K562 (cell line): ENCODE results near the gene TPPP. TPM values are rescaled to one million over a fixed set of nuclear protein-coding genes. Genes with fewer than 3 reads are reported as not detected.

Experiments
- CBX8 ChIP-seq: fragments of 200-600 bp; sonication (generic); IDR thresholded peaks from 2 replicates; pipeline ENCODE4 v1.6.1; 2012; ENCODE audit warnings: borderline replicate concordance, mixed run types, low read depth, mild to moderate bottlenecking, moderate library complexity, mixed read lengths, low read length, control low read depth, inconsistent platforms; ENCODE audit not compliant: poor library complexity, severe bottlenecking; ENCODE audit errors: extremely low read depth
- ESRRB ChIP-seq: fragments of 250-450 bp; sonication (Bioruptor Pico); IDR thresholded peaks from 2 replicates; pipeline ENCODE4 v1.5.0; 2020; ENCODE audit warnings: mild to moderate bottlenecking, moderate library complexity, borderline replicate concordance
- EZH2 ChIP-seq: IDR thresholded peaks from 2 replicates; pipeline ENCODE4 v1.6.1; 2012; ENCODE audit warnings: low read depth, mild to moderate bottlenecking, inconsistent platforms, low read length, borderline replicate concordance
- FOXK1 ChIP-seq: sonication (generic); formaldehyde crosslinking; IDR thresholded peaks from 2 replicates; pipeline ENCODE4 v1.8.0; 2022; ENCODE audit warnings: missing genetic modification reagents, mild to moderate bottlenecking, borderline replicate concordance
- IRF2 ChIP-seq: sonication (generic); formaldehyde crosslinking; IDR thresholded peaks from 2 replicates; pipeline ENCODE4 v1.8.1; 2022; ENCODE audit warnings: mild to moderate bottlenecking, missing genetic modification reagents
- MBD2 ChIP-seq: sonication (generic); IDR thresholded peaks from 2 replicates; pipeline ENCODE4 v1.6.1; 2016; ENCODE audit warnings: low read depth, borderline replicate concordance
- NFE2L1 ChIP-seq: fragments of 450-650 bp; IDR thresholded peaks from 2 replicates; pipeline ENCODE4 v1.6.1; 2016; ENCODE audit warnings: missing genetic modification characterization, low read depth, mild to moderate bottlenecking, missing compliant biosample characterization, moderate library complexity, borderline replicate concordance
- PHB2 ChIP-seq: fragments of 450-650 bp; IDR thresholded peaks from 2 replicates; pipeline ENCODE4 v1.6.1; 2017; ENCODE audit warnings: low read depth
- POLR2G ChIP-seq: fragments of 200-400 bp; formaldehyde crosslinking; IDR thresholded peaks from 2 replicates; pipeline ENCODE4 v1.6.1; 2017; ENCODE audit warnings: low read depth, mild to moderate bottlenecking, antibody characterized with exemption, low read length, moderate library complexity
- RCOR1 ChIP-seq, 2 experiments: IDR thresholded peaks; 2 replicates each; pipeline ENCODE4 v1.6.1; 2012; ENCODE audit warnings: low read depth in 2 of 2, low read length in 2 of 2, borderline replicate concordance in 1 of 2, improper control_type of control experiment in 1 of 2
- SETDB1 ChIP-seq: IDR thresholded peaks from one replicate; pipeline ENCODE4 v1.6.1; 2012; ENCODE audit warnings: low read length, control low read depth, inconsistent platforms
- SP1 ChIP-seq: sonication (generic); formaldehyde crosslinking; IDR thresholded peaks from 2 replicates; pipeline ENCODE4 v1.8.1; 2022; ENCODE audit warnings: mild to moderate bottlenecking, missing genetic modification reagents
- TCF3 ChIP-seq: sonication (generic); formaldehyde crosslinking; IDR thresholded peaks from 2 replicates; pipeline ENCODE4 v1.4.0; 2020; ENCODE audit warnings: mild to moderate bottlenecking, missing genetic modification reagents
- ZNF561 ChIP-seq: fragments of 450-650 bp; formaldehyde crosslinking; conservative IDR thresholded peaks from 2 replicates; pipeline ENCODE4 v1.4.0; 2020; ENCODE audit warnings: mild to moderate bottlenecking, moderate library complexity
- polyA plus RNA-seq, 8 experiments: library from polyadenylated mRNA; depleted of rRNA in 4 of 8; stranded (reverse) in 5 of 8; unstranded in 3 of 8; fragments of >200 nt; fragmentation: Nextera tagmentation in 2 of 8; fragmentation: Illumina TruSeq in 1 of 8; extraction: Ambion mirVana in 2 of 8; extraction: Trizol in 1 of 8; gene quantifications; 2 replicates each; pipeline versions ENCODE4 v1.2.1 to v1.2.3, GENCODE V29; 2011 to 2014; ENCODE audit warnings: inconsistent platforms in 1 of 8, missing spikeins in 1 of 8
- total RNA-seq, 7 experiments: library from RNA; depleted of rRNA in 6 of 7; stranded (reverse); fragments of >200 nt in 6 of 7; fragmentation: Illumina TruSeq in 2 of 7; extraction: Trizol in 2 of 7; gene quantifications; 2 replicates each; pipeline versions ENCODE4 v1.2.1 to v1.2.3, GENCODE V29; 2011 to 2021; ENCODE audit warnings: low replicate concordance in 1 of 7
- TF ChIP-seq, protein P1 (sequence below): fragments of 250-450 bp; sonication (Bioruptor Pico); IDR thresholded peaks from 2 replicates; pipeline ENCODE4 v1.4.0; 2020; ENCODE audit warnings: borderline replicate concordance
- TF ChIP-seq, protein P2 (sequence below): sonication (generic); formaldehyde crosslinking; IDR thresholded peaks from 2 replicates; pipeline ENCODE4 v1.8.0; 2022; ENCODE audit warnings: mild to moderate bottlenecking, missing genetic modification reagents
- TF ChIP-seq, protein P3 (sequence below): fragments of 450-650 bp; IDR thresholded peaks from 2 replicates; pipeline ENCODE4 v1.6.1; 2016; ENCODE audit warnings: antibody characterized with exemption
- TF ChIP-seq, protein P4 (sequence below): fragments of 450-650 bp; formaldehyde crosslinking; IDR thresholded peaks from 2 replicates; pipeline ENCODE4 v1.4.0; 2020; ENCODE audit warnings: mild to moderate bottlenecking, moderate library complexity
- TF ChIP-seq, protein P5 (sequence below): fragments of 450-650 bp; IDR thresholded peaks from 2 replicates; pipeline ENCODE4 v1.6.1; 2016

Gene TPPP
- total and polyA plus RNA-seq, 9 of the 15 experiments (the other 6 are each of a cell fraction or from before 2014, with no cell fraction given) = 0.01 to 0.07 (median 0.03) TPM; not detected in 6

DNA sequence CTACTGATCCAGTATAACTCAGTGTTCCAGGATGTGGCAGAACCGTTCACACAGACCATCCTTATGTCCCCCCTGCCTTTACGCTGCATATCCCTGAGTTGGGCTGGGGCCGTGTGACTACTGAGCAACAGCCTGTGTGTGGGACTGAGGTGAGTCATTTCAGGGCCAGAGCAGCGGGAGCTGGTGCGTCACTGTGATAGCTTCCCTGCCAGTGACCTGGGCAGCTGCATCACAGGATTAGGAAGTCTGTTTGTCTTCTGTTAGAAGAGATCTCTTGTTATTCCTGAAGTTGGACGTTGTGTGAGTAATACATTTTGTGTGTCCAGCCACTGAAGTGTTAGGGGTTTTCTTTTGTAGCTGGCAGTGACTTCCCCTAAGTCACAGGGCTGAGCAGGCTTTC is 35.6 kb downstream of the TPPP start (continued):
- TF ChIP-seq, protein P1, sequence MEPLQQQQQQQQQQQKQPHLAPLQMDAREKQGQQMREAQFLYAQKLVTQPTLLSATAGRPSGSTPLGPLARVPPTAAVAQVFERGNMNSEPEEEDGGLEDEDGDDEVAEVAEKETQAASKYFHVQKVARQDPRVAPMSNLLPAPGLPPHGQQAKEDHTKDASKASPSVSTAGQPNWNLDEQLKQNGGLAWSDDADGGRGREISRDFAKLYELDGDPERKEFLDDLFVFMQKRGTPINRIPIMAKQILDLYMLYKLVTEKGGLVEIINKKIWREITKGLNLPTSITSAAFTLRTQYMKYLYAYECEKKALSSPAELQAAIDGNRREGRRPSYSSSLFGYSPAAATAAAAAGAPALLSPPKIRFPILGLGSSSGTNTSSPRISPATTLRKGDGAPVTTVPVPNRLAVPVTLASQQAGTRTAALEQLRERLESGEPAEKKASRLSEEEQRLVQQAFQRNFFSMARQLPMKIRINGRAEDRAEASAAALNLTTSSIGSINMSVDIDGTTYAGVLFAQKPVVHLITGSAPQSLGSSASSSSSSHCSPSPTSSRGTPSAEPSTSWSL (CRISPR knock-in tag) = no peak
- TF ChIP-seq, protein P2, sequence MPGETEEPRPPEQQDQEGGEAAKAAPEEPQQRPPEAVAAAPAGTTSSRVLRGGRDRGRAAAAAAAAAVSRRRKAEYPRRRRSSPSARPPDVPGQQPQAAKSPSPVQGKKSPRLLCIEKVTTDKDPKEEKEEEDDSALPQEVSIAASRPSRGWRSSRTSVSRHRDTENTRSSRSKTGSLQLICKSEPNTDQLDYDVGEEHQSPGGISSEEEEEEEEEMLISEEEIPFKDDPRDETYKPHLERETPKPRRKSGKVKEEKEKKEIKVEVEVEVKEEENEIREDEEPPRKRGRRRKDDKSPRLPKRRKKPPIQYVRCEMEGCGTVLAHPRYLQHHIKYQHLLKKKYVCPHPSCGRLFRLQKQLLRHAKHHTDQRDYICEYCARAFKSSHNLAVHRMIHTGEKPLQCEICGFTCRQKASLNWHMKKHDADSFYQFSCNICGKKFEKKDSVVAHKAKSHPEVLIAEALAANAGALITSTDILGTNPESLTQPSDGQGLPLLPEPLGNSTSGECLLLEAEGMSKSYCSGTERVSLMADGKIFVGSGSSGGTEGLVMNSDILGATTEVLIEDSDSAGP (CRISPR knock-in tag) = no peak
- TF ChIP-seq, protein P3, sequence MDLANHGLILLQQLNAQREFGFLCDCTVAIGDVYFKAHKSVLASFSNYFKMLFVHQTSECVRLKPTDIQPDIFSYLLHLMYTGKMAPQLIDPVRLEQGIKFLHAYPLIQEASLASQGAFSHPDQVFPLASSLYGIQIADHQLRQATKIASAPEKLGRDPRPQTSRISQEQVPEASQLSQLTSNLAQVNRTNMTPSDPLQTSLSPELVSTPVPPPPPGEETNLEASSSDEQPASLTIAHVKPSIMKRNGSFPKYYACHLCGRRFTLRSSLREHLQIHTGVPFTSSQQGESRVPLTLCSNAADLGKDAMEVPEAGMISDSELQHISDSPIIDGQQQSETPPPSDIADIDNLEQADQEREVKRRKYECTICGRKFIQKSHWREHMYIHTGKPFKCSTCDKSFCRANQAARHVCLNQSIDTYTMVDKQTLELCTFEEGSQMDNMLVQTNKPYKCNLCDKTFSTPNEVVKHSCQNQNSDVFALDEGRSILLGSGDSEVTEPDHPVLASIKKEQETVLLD = peak; percentile 25; the same call in 1 of the 2 replicates
- no peak for TF ChIP-seq FOXK1
- TF ChIP-seq POLR2G = no peak
- peak; percentile 71 for TF ChIP-seq MBD2
- no peak for TF ChIP-seq NFE2L1 (tag)
- no peak for TF ChIP-seq IRF2 (CRISPR knock-in tag)
- TF ChIP-seq CBX8 = no peak
- no peak for TF ChIP-seq SETDB1
- TF ChIP-seq TCF3 (CRISPR knock-in tag) = peak; percentile 98
- no peak for TF ChIP-seq ZNF561
- no peak; a peak in 1 of 4 replicates for TF ChIP-seq RCOR1 (IDR thresholded peaks at IDR 0.05; ENCODE audit: borderline replicate concordance in 1 of 2, low read depth in 2 of 2, low read length in 2 of 2)
- no peak for TF ChIP-seq EZH2
- TF ChIP-seq, protein P4, sequence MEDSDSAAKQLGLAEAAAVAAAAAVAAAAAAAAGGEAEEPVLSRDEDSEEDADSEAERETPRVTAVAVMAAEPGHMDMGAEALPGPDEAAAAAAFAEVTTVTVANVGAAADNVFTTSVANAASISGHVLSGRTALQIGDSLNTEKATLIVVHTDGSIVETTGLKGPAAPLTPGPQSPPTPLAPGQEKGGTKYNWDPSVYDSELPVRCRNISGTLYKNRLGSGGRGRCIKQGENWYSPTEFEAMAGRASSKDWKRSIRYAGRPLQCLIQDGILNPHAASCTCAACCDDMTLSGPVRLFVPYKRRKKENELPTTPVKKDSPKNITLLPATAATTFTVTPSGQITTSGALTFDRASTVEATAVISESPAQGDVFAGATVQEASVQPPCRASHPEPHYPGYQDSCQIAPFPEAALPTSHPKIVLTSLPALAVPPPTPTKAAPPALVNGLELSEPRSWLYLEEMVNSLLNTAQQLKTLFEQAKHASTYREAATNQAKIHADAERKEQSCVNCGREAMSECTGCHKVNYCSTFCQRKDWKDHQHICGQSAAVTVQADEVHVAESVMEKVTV = no peak
- TF ChIP-seq, protein P5, sequence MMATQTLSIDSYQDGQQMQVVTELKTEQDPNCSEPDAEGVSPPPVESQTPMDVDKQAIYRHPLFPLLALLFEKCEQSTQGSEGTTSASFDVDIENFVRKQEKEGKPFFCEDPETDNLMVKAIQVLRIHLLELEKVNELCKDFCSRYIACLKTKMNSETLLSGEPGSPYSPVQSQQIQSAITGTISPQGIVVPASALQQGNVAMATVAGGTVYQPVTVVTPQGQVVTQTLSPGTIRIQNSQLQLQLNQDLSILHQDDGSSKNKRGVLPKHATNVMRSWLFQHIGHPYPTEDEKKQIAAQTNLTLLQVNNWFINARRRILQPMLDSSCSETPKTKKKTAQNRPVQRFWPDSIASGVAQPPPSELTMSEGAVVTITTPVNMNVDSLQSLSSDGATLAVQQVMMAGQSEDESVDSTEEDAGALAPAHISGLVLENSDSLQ = 0 out of 2 replicates have a peak, but pooled peaks have one; percentile 19
- peak; percentile 46; the same call in 1 of the 2 replicates for TF ChIP-seq SP1
- TF ChIP-seq PHB2 = peak; percentile 81; the same call in 1 of the 2 replicates
- no peak for TF ChIP-seq ESRRB (CRISPR knock-in tag)
